GM21515 (cell line): ENCODE results near the gene MYOG.

Experiments
- ATAC-seq: cut with Tn5 transposase; IDR thresholded peaks from one replicate; pipeline ENCODE4 v1.9.1; 2021; ENCODE audit not compliant: unreplicated experiment

The MYOG gene

GRCh38 chr1:203085528-203086406, at the start of gene MYOG:
Gene MYOG (minus strand): TSS chr1:203086012. CDS start chr1:203085961, 51 bp downstream.
- ATAC-seq = no peak

GRCh38 chr1:203133970-203134725, 48.3 kb upstream of the MYOG start:
- ATAC-seq = no peak

- no peak for ATAC-seq
Observed at GRCh38 chr1:203131548-203132200, 45.9 kb upstream of the MYOG start.

- no peak for ATAC-seq
Observed at GRCh38 chr1:203130358-203130985, 44.7 kb upstream of the MYOG start.

DNA sequence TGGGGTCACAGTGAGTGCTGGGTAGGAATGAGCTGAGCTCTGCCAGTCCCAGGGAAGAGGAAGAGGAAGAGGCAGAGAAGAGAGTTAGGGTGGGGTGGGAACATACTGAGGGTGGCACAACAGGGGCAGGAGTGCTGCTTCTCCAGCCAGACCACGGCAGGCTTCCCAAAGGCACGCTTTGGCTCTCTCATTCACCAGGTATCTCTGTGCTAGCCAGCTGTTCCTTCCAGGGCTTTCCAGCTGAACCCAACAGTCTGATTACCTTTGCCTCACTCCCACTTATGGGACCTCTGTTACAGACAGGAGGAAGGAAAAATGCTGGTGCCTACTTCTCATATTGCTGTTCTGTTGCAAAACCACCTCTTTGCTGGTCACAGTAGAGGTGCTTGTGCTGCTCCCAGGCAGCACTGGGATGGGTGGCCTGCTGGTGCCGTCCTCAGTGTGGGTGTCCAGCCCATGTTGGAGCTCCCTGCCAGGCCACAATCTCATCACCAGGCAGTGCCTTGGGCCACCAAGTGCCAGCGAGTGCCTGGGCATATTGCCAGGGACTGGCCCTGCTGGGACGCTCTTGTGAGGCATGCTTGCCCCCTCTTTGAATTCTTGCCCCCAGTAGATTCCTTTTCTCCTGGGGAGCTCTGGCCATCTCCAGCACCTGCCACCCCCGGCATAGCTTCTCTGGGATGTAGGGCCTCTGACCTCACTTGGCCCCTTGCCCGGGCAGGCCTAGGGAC, 43.9 kb upstream of the MYOG start:
- no peak for ATAC-seq

DNA sequence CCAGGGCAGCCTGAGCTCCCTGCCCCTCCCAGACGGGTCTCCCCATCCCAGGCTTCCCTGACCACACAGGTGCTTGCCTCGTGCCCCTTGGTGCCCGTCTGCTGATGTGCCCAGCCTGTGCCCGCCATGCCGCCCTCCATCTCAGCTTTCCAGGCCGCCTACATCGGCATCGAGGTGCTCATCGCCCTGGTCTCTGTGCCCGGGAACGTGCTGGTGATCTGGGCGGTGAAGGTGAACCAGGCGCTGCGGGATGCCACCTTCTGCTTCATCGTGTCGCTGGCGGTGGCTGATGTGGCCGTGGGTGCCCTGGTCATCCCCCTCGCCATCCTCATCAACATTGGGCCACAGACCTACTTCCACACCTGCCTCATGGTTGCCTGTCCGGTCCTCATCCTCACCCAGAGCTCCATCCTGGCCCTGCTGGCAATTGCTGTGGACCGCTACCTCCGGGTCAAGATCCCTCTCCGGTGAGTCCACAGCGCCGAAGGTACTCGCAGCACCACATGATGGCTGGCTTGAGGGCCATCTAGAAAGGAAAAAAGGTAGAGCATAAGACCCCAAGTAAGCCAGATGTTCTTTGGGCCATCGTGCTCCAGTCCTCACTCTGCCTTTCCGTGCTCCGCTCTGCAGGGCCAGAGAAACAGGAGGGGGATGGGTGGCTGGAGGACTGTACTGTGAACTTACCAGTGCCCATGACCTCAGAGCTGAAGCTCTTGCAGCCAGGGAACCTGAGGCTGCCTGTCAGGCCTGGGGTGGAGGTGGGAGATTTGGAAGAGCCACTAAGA, 43.1 kb upstream of the MYOG start:
- no peak for ATAC-seq

DNA sequence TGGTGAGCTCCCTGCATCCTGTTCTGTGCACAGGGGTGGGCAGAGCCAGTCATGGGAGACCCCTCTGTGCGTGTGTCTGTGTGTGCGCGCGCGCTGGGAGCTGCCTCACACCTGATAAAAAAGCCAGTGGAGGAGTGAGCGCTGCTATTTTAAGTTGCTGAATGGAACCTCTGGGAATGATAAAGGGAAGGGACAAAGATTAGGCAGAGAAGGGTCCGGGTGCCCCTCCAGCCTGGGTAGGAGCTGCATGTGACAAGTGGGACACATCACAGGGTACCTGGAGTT, 42.6 kb upstream of the MYOG start:
- ATAC-seq = no peak

DNA sequence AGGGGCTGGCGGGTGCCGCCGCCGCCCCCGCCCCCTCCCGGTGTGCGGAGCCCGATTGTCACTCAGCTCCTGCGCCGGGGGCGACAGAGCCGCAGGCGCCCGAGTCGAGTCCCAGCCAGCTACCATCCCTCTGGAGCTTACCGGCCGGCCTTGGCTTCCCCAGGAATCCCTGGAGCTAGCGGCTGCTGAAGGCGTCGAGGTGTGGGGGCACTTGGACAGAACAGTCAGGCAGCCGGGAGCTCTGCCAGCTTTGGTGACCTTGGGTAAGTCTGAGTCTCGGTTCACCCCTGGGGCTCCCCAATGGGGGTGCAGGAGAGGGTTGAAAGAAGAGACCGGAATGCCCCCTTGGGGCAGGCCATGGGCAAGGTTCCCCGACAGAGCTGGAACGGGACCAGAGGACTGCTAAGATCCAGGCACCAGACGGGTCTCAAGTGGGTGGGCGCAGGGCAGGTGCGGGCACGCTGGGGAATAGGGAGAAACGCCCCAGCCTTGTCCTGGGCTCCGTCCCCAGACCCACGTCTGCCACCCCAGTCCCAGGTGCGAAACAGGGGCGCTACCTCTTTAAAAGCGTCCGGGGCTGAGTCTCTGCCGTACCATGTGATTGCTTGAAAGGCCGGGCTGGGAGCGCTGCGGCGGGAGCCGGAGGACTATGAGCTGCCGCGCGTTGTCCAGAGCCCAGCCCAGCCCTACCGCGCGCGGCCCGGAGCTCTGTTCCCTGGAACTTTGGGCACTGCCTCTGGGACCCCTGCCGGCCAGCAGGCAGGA, 42.0 kb upstream of the MYOG start, which contains the start of gene ADORA1:
TSS of gene ADORA1 (plus strand) at position 61 of the 765 bp plus-strand sequence. CDS start 1,116 bp downstream, outside the sequence.
- ATAC-seq = no peak

GRCh38 chr1:203126866-203127665, 41.3 kb upstream of the MYOG start:
- ATAC-seq = no peak

DNA sequence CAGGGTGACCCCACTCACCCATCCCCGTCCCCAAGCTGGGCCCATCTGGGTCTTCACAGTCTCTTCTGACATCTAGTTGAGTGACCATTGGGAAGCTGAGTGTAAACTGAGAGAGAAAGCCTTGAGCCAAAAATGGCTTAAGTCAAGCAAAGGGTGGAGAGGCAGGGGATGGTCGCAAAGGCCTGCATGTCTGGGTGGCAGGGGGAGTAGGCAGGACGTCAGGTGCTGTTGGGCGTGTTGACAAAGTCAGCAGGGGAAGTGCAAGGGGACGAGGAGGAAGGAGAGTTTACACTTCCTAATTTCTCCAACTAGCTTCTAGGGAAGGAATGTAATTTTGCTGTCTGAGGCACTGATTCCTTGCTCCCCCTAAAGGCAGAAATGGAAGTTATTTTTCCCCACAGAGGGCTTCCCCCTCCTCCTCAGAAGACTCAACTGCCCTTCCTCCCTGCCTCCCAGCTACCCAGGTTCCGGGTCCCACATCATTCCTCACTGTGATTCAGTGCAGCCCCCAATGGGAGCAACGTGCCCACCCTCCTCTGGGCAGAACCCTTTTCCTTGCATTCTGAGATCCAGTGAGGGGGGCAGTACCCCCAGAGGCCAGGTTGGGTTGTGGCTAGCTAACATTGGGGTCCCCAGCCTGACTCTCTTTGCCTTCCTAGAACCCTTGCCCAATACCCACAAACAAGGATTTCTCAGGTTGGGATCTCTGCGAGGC, 40.5 kb upstream of the MYOG start:
- no peak for ATAC-seq

DNA sequence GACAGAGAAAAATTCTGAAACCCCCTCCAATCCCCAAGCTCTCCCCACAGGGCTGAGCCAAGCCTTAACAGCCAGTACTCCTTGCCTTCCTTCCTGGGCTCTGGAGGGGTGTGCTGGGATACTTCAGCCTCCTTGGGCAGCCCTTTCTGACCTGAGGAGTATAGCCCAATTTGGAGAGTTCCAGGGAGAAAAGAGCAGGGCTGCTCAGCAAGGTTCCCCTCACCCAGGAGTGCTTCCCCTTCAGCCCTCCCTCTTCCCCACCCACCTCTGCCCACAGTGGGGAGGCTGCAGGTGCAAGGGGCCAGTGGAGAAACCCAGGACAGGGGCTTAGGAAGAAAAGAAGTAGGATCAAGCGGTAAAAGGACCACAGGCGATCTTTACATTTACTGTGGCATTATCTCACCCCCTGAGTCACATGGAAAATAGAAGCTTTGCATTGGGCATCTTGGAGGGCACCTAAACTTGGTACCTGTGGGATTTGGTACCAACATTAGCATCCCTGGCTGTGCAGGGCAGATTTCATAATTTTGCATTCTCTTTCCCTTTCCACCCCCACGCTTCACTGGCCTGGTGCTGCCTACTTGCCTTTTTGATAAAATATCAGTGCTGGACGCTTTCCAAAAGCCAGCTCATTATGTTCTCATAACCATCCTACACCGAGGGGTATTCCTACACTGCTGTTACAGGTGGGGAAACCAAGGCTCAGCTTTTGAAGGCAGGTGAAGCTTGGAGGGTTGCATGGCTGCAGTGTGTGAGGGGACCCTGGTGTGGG, 38.9 kb upstream of the MYOG start:
- no peak for ATAC-seq

- no peak for ATAC-seq
Observed at GRCh38 chr1:203124011-203124410, 38.2 kb upstream of the MYOG start.

DNA sequence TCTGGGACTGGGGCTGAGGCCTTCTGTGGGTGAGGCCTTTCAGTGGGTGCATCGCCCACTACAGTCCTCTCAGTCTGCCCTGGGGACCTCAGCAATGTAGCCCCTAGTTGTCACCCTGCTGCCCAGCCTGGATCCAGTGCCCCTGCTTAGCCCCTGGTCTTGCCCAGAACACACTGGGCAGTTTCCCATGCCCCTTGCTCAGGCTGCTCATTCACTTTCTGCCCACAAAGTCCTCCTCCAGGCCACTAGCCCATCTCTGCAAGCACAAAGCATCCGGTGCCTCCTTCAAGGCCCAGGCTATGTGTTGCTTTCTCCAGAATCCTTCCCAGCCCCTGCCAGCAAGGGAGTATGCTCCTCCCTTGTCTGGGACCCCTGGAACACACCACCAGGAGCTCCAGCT, 36.3 kb upstream of the MYOG start:
- ATAC-seq = no peak

GRCh38 chr1:203121186-203122015, 35.6 kb upstream of the MYOG start:
- ATAC-seq = no peak

- no peak for ATAC-seq
Observed at GRCh38 chr1:203120325-203121153, 34.7 kb upstream of the MYOG start.
